Measurements from ENCODE around the gene KLHL29.
A peak's percentile ranks its signal among the peaks of the same experiment; 100 is the strongest.

Gene KLHL29

DNA sequence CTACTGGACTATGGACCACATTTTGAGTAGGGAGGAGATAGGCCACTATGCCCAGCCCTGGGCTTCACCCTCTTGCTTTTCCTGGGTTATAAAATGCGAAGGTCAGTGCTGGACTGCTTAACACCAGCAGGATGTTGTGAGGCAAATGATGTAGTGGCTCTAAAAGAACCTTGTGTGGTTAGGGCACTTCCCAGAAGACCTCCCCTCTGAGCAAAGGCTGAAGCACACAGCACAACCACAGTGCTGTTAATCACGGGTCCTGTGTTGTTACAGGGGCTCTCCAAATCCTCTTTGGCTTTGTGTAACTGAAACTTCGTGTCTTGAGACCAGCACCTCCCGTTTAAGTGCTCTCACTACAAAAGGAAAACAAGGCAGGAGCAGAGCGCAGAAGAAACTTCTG lies 166.9 kb downstream of the KLHL29 start:
- Histone ChIP-seq H3K4me1 (peaks cover 16 to 43% (median 32%) of the 10 kb centered on the region in 10 experiments), H3K4me3 (no peak overlapping the region), H4K20me1 (peaks cover 0 to 6% (median 0%) of the 10 kb centered on the region in 11 experiments; a peak in 3 of 22 replicates), H3K9ac (no peak overlapping the region), H3K9me3 (replicated peaks in 1 of 11) (no peaks in the 10 kb centered on the region), H3K36me3 (no peaks in the 10 kb centered on the region), H3K4me2 (peak overlapping the region in 7 of 11 experiments; percentile 8 to 47 (median 27); a peak in 7 of 22 replicates), H3K27ac (no peak overlapping the region), H3K27me3 (no peaks in the 10 kb centered on the region)
- no peak for TF ChIP-seq Cebpa-rat (IDR thresholded peaks at IDR 0.05)

DNA sequence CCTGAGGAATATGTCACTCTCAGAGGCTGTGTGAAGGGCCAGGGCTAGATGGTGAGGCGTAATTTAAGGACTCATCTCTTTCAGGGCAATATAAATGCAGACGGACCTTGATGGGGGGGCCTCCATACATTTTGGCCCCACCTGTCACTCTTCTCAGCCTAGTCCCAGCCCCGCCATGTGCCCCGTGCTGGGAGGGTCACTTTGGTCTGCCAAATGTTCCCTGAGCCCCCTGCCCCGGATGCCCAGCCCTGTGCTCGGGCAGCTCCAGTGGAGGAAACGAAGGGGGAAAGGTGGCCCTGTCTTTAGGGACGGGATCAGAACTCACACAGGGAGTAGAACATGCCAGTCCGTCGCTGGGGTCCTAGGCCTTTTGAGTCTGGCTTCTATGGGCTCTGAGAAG lies 168.6 kb downstream of the KLHL29 start:
- Histone ChIP-seq H3K4me1 (peaks cover 16 to 36% (median 26%) of the 10 kb centered on the region in 10 experiments), H3K27me3 (no peaks in the 10 kb centered on the region), H3K4me2 (no peak overlapping the region), H4K20me1 (peaks cover 0 to 6% (median 0%) of the 10 kb centered on the region in 11 experiments; a peak in 3 of 22 replicates), H3K9ac (no peak overlapping the region), H3K9me3 (replicated peaks in 1 of 11) (no peaks in the 10 kb centered on the region), H3K4me3 (no peak overlapping the region), H3K27ac (no peak overlapping the region), H3K36me3 (no peaks in the 10 kb centered on the region)
- no peak for TF ChIP-seq Cebpa-rat (IDR thresholded peaks at IDR 0.05)

DNA sequence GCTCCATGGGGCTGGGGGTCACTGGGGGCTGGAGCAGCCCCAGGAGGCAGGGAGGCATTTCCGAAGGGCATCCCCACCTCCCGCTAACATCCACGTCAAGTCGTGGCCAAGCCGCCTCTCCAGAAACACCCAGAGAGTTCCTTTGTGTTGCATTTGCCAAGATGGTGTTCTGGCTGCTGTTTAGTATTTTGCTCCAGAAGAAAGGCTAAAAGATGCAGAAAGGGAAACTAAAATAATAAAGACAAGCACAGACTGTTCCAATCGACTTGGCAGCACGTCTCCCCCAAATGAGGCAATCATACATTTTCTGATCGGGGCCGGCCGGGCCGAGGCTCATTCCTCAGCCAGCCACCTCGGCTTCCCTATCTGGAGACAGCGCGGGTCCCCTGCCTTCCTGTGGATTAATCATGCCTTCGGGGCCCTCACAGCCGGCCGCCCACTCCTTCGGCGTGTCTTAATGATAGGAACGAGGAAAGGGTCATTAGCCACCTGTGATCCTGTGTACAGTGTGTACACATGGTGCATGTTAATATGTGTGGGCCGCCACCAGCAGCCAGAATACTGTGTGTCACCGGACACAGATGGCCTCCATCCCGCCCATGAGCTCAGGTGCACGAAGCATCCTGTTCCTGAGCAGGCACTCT lies 169.2 kb downstream of the KLHL29 start:
- no peak overlapping the region for H3K4me3 ChIP-seq
- H3K9ac ChIP-seq, result no peak overlapping the region
- H3K4me1 ChIP-seq, result peaks cover 12 to 30% (median 19%) of the 10 kb centered on the region in 10 experiments
- no peak overlapping the region for H3K27ac ChIP-seq
- H3K9me3 ChIP-seq (replicated peaks in 1 of 11), result no peaks in the 10 kb centered on the region
- no peaks in the 10 kb centered on the region for H3K36me3 ChIP-seq
- no peak for TF ChIP-seq Cebpa-rat (IDR thresholded peaks at IDR 0.05)
- H3K27me3 ChIP-seq, result no peaks in the 10 kb centered on the region
- peaks cover 0 to 6% (median 0%) of the 10 kb centered on the region in 11 experiments; a peak in 2 of 22 replicates for H4K20me1 ChIP-seq
- no peak overlapping the region for H3K4me2 ChIP-seq

DNA sequence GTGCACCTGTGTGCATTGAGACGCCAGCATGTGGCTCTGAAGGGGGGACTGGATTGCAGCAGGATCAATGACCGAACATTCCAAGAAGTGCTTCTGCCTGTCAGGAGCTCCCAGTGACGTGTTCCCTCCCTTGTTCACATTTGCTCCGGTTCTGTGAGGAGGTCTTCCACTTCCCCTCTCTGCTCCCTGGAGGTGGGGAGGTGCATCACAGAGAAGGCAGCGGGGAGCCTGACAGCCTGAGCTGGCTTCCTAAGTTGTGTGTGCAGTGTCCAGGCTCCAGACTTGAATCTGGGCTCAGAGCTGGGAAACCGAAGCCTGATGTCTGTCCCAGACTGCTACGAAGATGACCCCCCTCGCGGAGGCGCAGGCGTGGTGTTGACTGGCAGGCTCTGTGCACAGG lies 171.0 kb downstream of the KLHL29 start:
- no peaks in the 10 kb centered on the region for H3K27me3 ChIP-seq
- peaks cover 0 to 16% (median 7%) of the 10 kb centered on the region in 10 experiments; a peak in 10 of 20 replicates for H3K4me1 ChIP-seq
- no peak overlapping the region for H3K4me2 ChIP-seq
- no peaks in the 10 kb centered on the region for H3K9me3 ChIP-seq (replicated peaks in 1 of 11)
- no peak overlapping the region for H3K4me3 ChIP-seq
- H3K9ac ChIP-seq, result no peak overlapping the region
- TF ChIP-seq Cebpa-rat (IDR thresholded peaks at IDR 0.05), result no peak
- no peak overlapping the region for H3K27ac ChIP-seq
- H4K20me1 ChIP-seq, result no peaks in the 10 kb centered on the region; a peak in 1 of 22 replicates
- H3K36me3 ChIP-seq, result no peaks in the 10 kb centered on the region

DNA sequence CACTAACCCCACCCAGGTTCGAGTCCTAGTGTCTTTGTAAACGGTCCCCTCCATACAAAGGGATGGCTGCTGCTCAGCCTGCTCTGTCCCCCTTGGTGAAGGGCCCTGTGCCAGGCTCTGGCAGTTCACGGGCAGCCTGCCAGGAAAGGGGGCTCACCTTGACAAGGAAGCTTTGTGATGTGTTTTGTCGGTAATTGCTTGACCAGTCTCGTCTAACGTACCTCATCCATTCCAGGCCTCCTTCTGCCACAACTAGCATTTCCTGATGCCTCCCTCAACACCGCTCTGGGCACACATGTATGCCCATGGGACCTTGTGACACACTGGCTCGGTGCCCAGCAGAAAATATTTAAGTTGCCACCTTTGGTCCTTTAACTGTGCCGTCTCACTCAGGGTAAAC lies 171.9 kb downstream of the KLHL29 start:
- Histone ChIP-seq H3K27ac (no peak overlapping the region), H3K4me1 (peaks cover 0 to 15% (median 6%) of the 10 kb centered on the region in 10 experiments; a peak in 10 of 20 replicates), H3K4me2 (peak overlapping the region in 4 of 11 experiments; percentile 4 to 40 (median 26); a peak in 4 of 22 replicates), H3K4me3 (no peak overlapping the region), H3K9ac (no peak overlapping the region), H3K9me3 (replicated peaks in 1 of 11) (no peaks in the 10 kb centered on the region), H4K20me1 (no peaks in the 10 kb centered on the region; a peak in 1 of 22 replicates), H3K27me3 (no peaks in the 10 kb centered on the region), H3K36me3 (no peaks in the 10 kb centered on the region)
- TF ChIP-seq Cebpa-rat (IDR thresholded peaks at IDR 0.05), result no peak

DNA sequence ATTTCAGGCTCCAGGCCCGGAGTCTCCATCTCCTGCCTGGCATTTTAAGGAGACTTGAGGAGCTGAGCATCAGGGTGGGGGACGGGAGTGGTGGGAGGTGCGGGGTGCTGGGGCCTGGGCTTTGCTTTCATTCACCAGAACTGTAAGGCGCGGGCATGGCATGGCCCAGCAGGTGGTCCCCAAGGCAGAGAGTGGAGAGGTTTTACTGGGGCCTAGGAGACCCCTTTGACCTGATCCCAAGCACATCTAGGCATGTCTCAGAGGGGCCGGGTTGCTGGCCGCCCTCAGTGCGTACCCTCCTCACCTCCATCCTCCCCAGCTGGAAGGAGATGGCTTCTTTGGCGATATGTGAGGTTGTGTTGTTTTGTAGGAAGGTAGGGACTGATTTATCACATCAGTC lies 172.5 kb downstream of the KLHL29 start:
- Histone ChIP-seq H4K20me1 (no peaks in the 10 kb centered on the region; a peak in 1 of 22 replicates), H3K27me3 (no peaks in the 10 kb centered on the region), H3K4me2 (no peak overlapping the region), H3K9ac (no peak overlapping the region), H3K9me3 (replicated peaks in 1 of 11) (no peaks in the 10 kb centered on the region), H3K27ac (no peak overlapping the region), H3K4me1 (peaks cover 0 to 9% (median 2%) of the 10 kb centered on the region in 10 experiments; a peak in 9 of 20 replicates), H3K4me3 (no peak overlapping the region), H3K36me3 (no peaks in the 10 kb centered on the region)
- no peak for TF ChIP-seq Cebpa-rat (IDR thresholded peaks at IDR 0.05)

DNA sequence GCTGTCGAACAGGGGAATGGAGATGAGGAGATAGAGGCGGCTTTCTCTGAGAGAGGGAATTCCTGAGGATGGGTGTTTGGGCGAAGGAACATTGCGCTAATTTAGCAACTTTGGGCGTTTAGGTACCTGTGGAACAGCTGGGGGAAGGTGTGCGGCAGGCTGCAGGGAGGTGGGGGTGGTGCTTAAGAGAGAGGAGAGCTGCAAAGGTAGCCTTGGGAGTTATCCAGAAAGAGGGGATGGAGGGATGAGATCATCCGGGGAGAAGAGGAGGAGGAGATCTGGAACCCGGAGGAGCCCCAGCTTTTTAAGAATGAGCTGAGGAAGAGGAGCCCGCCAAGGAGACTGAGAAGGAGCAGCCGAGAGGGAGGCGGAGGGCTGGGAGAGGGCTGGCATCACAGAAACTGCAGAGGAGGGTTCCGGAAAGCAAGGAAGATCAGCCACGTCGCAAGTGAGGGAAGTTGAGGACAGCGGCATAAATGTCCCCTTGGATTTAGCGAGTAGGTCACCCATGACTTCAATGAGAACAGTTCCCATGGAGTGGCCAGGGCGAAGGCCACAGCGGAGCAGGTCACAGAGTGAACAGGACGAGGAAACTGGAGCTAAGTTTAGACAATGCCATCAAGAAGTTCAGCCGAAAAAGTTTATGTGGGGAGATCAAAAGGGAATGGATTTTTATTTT lies 174.7 kb downstream of the KLHL29 start:
- no peak for TF ChIP-seq Cebpa-rat (IDR thresholded peaks at IDR 0.05)
- no peaks in the 10 kb centered on the region for H3K9me3 ChIP-seq (replicated peaks in 1 of 11)
- no peaks in the 10 kb centered on the region for H3K36me3 ChIP-seq

DNA sequence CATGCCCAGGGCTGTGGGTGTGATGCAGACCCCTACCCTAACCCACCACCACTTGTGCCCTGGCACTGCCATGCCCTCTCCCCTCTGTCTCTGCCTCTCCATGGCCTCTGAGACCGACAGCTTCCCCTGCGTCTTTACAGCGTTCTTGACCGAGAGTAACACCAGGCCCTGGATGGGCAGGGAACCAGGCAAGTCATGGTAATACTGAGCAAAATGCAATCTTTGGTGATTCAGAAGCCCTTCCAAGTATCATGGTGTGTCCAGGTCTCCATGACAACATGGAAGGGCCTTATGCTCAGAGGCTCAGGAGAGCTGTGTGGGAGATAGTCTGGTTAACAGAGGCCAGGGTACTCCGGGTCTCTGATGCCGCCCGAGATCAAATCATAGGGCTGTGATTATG lies 176.1 kb downstream of the KLHL29 start:
- Histone ChIP-seq H3K27ac (no peak overlapping the region), H3K9ac (no peak overlapping the region), H3K4me1 (peaks cover 0 to 7% (median 0%) of the 10 kb centered on the region in 10 experiments; a peak in 5 of 20 replicates), H3K9me3 (replicated peaks in 1 of 11) (no peaks in the 10 kb centered on the region), H3K36me3 (no peaks in the 10 kb centered on the region), H4K20me1 (peaks cover 0 to 9% (median 0%) of the 10 kb centered on the region in 11 experiments; a peak in 2 of 22 replicates), H3K4me2 (no peak overlapping the region), H3K27me3 (no peaks in the 10 kb centered on the region), H3K4me3 (no peak overlapping the region)
- no peak for TF ChIP-seq Cebpa-rat (IDR thresholded peaks at IDR 0.05)

More for the DNA sequence above, 174.7 kb downstream of the KLHL29 start:
- Histone ChIP-seq H3K27ac (no peak overlapping the region), H3K4me3 (no peak overlapping the region), H3K4me2 (no peak overlapping the region), H3K9ac (no peak overlapping the region), H4K20me1 (peaks cover 0 to 6% (median 0%) of the 10 kb centered on the region in 11 experiments; a peak in 2 of 22 replicates), H3K27me3 (no peaks in the 10 kb centered on the region), H3K4me1 (peaks cover 0 to 7% (median 0%) of the 10 kb centered on the region in 10 experiments; a peak in 5 of 20 replicates)

DNA sequence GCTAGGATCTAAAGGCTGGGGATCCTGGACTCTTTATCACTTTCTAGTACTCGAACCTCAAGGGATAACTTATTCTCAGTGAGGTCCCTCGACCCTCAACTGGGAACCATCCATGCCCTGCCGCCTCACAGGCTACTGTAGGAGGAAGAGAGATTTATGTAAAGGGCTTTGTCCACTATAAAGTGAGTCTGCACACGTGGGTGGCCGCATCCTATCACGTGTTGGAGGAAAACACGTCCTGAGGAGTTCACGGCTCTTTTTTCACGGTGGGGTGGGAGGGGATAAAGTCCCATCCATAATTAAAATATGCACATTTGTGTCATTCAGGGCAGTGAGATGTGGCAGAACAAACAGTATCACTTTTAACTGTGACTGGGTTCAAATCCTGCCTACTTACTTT lies 176.6 kb downstream of the KLHL29 start:
- H3K4me1 ChIP-seq, result peaks cover 0 to 7% (median 0%) of the 10 kb centered on the region in 10 experiments; a peak in 5 of 20 replicates
- H4K20me1 ChIP-seq, result peaks cover 0 to 11% (median 0%) of the 10 kb centered on the region in 11 experiments; a peak in 2 of 22 replicates
- no peaks in the 10 kb centered on the region for H3K36me3 ChIP-seq
- H3K9ac ChIP-seq, result no peak overlapping the region
- H3K27me3 ChIP-seq, result no peaks in the 10 kb centered on the region
- no peak overlapping the region for H3K4me2 ChIP-seq
- H3K9me3 ChIP-seq (replicated peaks in 1 of 11), result no peaks in the 10 kb centered on the region
- TF ChIP-seq Cebpa-rat (IDR thresholded peaks at IDR 0.05), result no peak
- no peak overlapping the region for H3K4me3 ChIP-seq
- H3K27ac ChIP-seq, result no peak overlapping the region

Data from BLaER1 treated with 17β-estradiol and CSF1 and Interleukin-3, amounts not matched to agents 10 nM and 100 nM (cell line).